ENCODE data around the gene EFL1.
"Not testable (repeated sequence)": the region's sequence is repeated elsewhere in the genome, so short reads cannot be mapped to it uniquely, and the experiment has no call there.

The EFL1 gene

DNA sequence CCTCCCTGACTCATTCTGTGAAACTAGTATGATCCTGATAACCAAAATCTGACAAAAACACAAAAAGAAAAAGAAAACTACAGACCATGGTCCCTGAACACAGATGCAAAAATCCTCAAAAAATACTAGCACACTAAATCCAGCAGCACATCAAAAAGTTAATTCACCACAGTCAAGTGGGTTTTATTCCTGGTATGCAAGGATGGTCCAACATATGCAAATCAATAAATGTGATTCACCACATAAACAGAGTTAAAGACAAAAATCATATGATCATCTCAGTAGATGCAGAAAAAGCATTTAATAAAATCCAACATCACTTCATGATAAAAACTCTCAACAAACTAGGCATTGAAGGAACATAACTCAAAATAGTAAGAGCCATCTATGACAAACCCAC lies 12.9 kb upstream of the EFL1 start:
- no peak for DNase-seq (ENCODE audit: low spot score)

DNA sequence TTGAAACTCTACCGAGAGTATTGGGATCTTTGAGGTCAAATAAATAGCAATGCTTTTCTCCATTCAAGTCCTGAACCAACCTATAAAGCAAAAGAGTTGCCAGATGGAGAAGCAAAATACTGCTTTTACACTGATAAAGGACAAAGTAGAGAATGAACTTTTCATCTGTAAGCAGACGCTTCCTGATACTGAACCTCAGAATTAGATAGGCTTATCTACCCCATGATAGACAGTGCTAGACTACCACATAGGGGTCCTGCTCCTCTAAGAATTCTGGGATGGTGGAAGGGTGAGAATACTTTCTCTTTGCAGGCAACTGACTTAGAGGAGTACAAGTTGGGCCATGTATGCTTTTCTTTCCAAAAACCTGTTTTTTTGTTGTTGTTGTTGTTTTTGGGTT lies 9.6 kb upstream of the EFL1 start:
- no peak for DNase-seq (ENCODE audit: low spot score)

DNA sequence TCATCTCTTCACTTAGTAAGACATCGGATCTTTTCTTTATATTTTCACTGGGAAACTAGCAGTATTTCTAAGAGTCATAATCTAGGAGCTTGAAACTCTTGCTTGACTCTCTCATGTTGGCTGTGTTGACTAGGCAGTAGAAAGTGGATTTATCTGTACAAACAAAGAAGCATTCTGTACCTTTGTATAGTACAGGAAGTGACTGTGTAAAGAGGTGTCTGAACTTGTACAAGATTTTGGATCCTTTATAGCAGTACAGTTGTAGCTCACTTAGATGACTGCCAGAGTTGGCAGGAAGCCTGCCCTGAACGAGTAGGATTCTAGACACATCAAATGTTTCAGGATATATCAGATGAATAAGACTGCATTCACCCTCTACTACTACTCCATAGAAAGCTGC lies 5.9 kb upstream of the EFL1 start:
- not testable (repeated sequence) for DNase-seq (ENCODE audit: low spot score)

DNA sequence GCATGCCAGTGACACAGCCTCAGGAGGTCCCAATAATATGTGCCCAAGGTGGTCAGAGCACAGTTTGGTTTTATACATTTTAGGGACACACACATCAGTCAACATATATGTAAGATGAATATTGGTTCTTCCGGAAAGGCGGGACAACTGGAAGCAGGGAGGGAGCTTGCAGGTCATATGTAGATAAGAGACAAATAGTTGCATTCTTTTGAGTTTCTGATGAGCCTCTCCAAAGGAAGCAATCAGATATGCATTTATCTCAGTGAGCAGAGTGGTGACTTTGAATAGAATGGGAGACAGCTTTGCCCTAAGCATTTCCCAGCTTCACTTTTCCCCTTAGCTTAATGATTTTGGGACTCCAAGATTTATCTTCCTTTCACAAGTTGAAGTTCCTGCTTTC lies 4.6 kb upstream of the EFL1 start:
- not testable (repeated sequence) for DNase-seq (ENCODE audit: low spot score)

DNA sequence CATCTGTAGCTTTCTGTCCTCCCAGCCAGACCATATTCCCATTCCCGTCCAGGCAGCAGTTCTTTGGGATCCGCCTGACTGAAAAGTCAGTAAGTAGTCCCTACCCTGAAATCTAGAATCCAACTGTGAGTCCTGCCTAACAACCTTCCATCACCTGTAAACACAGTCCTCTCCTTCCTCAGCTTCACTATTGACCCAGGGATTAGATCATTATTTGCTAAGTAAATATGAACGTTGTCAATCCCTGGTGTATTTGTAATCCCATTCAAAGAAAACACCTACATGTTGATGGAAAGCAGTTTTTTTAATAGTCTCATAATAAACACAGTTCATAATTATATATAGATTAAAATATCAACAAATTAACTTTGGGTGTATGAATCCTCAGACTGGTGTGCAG lies 816 bp upstream of the EFL1 start:
- DNase-seq (ENCODE audit: low spot score), result no peak

GRCh38 chr15:82261566-82262421 lies 740 bp downstream of the EFL1 start:
- DNase-seq (ENCODE audit: low spot score), result peak; percentile 5

- DNase-seq (ENCODE audit: low spot score), result not testable (repeated sequence)
These were observed 14.3 kb downstream of the EFL1 start for GRCh38 chr15:82248261-82248660.

- DNase-seq (ENCODE audit: low spot score), result not testable (repeated sequence)
These were observed 16.6 kb downstream of the EFL1 start for GRCh38 chr15:82245956-82246355.

- not testable (repeated sequence) for DNase-seq (ENCODE audit: low spot score)
These were observed 18.9 kb downstream of the EFL1 start for GRCh38 chr15:82243644-82244043.

DNA sequence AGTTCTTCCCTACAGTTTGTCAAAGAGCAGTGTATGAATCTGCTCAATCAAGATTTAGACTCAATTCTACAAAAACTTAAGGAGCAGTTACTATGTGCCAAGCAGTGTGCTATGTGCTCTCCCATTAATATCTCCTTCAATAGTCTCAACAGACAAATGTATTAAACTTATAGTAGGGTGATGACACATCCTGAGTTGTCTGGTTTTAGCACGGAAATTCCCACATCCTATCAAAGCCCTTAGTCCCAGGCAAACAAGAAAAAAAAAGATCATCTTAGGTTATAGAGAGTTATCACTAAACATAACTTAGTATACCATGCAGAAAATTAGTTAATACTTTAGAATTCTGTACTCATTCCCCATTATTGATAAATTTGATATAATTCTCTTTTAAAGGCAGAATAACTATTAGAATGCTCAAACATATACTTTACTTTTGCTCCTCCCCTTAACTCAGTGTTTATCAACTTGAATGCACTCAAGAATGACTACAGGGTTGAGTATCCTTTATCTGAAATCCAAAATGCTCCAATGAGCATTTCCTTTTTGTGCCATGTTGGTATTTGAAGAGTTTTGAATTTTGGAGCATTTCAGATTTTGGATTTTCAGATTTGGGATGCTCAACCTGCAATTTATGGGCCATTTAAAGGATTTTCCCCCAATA lies 20.6 kb downstream of the EFL1 start:
- not testable (repeated sequence) for DNase-seq (ENCODE audit: low spot score)

DNA sequence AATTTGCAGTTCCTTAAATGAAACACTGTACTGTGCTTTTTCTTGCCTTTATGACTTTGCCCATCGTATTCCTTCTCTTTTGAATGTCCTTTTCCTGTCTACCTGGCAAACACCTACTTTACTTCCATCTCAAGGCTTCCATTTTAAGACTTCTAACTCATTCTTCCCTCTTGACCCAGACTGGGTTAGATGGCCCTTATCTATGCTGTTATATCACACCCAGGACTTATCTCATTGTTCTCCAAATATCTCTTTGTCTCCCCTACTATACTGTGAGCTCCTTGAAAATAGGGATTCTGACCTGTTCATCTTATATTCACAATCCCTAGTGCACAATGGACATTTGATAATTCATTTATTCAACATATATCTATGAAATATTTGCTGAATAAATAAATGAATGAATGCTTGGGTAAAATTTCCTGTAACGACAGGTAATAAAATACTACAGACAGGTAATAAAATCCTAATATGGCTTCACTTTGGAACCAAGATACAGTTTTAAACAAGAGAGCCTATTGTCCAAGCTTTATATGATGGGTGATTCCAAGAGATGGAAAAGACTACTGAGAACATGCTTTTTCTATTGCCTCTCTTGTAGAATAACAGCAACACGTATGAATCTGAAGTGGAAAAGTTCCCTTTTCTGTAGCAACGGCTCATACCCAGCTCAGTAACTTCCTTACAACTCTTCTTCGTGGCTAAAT lies 22.7 kb downstream of the EFL1 start:
- DNase-seq (ENCODE audit: low spot score), result no peak

DNA sequence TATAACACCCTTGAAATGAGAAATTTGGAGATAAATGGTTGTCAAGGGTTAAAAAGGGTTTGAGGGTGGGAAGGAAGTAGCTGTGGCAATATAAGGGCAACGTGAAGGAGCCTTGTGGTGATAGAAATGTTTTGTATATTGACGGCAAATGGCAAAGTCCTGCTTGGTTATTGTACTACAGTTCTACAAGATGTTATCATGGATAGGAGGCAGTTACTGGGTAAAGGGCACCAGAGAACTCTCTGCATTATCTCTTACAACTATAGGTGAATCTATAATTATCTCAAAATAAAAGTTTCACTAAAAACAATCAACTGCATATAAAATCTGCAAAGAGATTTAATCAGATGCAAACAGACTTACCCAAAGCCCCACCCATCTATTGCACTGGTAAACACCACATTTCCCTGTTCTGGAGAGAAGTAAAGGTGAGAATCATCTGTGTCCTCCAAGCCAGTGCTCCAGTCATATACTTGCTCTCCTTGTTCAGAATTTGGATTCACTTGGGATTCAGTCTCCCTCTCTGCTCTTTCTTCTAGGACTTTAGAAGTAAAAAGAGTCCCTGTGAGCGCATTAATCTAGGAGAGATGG lies 24.5 kb downstream of the EFL1 start:
- DNase-seq (ENCODE audit: low spot score), result not testable (repeated sequence)

DNA sequence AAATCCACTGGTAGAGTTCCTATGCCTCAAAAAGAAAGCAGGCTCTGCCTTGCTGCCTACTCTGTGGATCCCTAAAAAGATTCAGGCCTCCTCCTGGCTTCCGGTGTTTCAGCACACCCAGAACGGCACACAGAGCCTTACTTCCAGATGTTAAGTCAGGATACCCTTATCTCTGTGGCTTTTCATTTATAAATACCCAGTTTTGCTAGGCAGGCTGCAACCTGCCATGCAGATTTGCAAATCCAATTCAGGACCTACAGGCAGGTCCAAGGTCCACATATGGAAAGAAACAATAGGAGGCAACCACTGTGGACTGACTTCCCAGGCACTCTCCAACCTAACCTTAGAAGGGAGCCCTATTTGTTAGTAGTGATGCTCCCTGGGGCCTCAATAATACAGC lies 30.7 kb downstream of the EFL1 start:
- no peak for DNase-seq (ENCODE audit: low spot score)

DNA sequence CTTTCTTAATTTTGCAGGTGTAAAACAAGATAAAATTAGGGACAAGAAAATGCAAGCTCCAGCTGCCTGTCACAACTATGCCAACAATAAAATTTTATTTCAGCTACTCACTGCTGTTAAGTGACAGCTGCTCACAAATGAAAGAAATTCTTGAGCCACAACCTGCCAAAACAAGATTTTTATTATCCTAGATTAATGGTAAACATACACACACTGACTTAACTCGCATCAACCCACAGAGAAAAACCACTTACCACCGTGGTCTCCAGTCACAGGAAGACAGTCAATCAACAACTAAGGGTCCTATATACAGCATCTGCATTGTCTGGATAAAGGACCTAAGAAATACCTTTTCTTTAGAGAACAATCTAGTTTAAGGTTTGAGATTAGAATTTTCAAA lies 31.3 kb downstream of the EFL1 start:
- DNase-seq (ENCODE audit: low spot score), result no peak

GRCh38 chr15:82228750-82229149 lies 33.8 kb downstream of the EFL1 start:
- no peak for DNase-seq (ENCODE audit: low spot score)

DNA sequence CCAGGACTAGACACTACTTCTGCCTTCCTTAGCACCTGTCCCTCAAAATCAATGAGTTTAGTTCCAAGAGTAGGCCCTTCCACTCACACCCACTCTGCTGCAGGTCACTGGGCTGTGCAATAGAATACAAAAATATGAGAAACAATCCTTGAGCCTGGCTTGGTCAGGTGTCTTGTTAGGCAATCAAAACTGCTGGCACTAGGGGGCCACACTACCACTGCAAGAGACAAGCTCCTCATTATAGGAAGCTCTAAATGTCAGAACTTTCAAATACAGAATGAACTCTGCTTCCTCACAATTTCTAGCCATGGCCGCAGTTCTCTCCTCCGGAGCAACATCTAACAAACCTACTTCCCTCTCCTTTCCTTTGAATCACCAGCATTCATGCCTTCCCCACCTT lies 41.0 kb downstream of the EFL1 start:
- DNase-seq (ENCODE audit: low spot score), result peak; percentile 4

DNA sequence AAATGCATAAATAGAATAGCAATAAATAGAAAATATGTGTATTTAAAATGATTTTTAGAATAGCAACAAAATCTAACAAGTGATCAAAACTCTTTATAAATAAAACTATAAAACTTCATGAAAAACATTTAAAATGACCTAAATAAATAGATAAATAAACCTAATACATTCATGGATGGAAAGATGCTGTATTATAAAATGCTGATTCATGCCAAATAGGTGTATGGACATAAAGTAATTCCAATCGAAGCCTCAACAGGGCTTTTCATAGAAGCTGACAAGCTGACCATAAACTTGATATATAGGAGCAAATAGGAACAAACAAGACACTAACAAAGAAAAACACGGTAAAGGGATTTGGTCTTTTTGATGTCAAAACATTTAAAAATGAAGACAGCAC lies 46.4 kb downstream of the EFL1 start:
- not testable (repeated sequence) for DNase-seq (ENCODE audit: low spot score)

DNA sequence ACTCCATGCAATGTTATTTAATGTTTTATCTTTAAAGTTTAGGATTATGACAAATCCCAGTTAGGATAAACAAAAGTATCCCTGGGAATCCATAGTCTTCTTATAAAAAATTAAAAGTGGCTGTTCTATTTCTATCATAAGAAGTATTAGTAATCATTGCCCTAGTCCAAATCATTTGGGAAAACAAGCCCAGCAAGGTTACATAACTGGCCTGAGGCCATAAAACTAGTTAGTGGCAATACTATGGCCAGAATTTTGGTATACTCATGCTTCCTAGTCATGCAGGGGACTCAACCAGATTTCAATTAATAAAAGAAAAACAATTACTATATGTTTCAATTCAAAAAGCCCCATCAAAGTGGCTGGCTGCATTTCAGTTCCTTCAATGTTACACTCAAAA lies 50.3 kb downstream of the EFL1 start:
- DNase-seq (ENCODE audit: low spot score), result not testable (repeated sequence)

DNA sequence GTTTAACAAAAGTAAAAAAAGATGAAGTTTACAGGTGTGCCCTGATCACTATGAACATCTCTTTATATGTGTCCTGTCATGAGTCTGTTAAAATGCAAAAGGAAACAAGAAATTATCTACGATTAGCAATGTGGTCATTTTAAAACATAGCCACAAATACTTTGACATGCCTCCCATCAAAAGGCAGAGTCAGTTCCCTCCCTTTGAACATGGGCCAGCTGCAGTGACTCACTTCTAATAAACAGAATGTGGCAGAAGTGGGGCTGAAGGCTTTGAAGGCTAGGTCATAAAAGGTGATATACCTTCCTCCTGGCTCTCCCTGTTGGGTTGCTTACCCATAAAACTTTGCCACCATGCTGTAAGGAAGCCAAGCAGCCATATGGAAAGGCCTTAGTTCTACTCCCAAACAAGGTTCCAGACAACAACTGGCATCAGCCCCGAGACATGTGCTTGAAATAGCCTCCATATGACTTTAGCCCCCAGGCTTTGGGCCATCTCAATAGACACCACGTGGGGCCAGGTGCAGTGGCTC lies 52.4 kb downstream of the EFL1 start:
- DNase-seq (ENCODE audit: low spot score), result not testable (repeated sequence)

DNA sequence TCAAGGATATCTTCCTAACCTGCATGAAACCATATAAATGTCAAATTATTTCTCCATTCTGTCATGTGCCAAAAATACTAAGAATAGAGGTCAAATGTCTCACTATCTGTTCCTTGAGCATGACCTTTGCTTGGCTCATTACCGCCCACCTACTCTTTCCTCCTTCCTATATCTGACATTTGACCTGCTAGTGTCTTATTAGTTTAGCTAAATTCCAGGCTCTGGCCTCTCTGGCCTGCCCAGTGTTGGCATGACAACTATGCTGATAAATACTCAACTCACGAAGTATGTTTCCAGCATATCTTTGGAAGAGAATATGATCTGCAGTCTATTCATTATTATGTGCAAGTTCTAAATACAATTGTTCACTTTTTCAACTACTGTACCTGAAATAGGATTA lies 58.0 kb downstream of the EFL1 start:
- not testable (repeated sequence) for DNase-seq (ENCODE audit: low spot score)

GRCh38 chr15:82197733-82198594 lies 64.6 kb downstream of the EFL1 start:
- peak; percentile 67 for DNase-seq (ENCODE audit: low spot score)

Data from germinal center (tissue), 1 donor.